ENCODE results near the gene DOCK6. TPM values are rescaled to one million over a fixed set of nuclear protein-coding genes. Genes with fewer than 3 reads are reported as not detected.

Gene DOCK6
- total RNA-seq, 2 donors from 2014 or later: 77.1 to 89.2 TPM

DNA sequence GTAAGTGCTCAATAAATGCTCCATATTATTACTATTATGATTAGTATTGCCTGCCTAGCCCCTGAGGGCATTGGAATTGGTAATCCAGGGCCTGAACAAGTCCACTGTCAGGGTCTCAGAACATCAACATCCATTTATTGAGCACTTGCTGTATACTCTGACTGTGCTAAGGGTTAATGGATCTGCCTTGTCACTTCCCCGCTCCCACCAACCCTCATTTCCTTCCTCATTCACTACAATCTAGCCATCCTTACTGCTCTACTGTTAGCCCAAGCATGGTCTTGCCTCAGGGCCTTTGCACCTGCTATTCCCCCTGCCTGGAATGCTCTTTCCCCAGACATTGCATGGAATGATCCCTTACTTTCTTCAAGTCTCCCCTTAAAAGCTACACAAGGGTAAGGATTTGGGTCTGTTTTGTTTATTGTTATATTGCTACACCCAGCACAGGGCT lies 35.6 kb downstream of the DOCK6 start:
- 74 to 96% methylated on average over 1 of the region's 1 CpG for WGBS, 2 donors
- H3K4me3 ChIP-seq: no peak overlapping the region
- no peaks in the 10 kb centered on the region for H3K4me1 ChIP-seq
- H3K27ac ChIP-seq: no peak overlapping the region
- ATAC-seq (no peak), DNase-seq (no peak)
- H3K9me3 ChIP-seq: no peaks in the 10 kb centered on the region
- no peak for TF ChIP-seq POLR2A (IDR thresholded peaks at IDR 0.05)
- TF ChIP-seq, protein P1, sequence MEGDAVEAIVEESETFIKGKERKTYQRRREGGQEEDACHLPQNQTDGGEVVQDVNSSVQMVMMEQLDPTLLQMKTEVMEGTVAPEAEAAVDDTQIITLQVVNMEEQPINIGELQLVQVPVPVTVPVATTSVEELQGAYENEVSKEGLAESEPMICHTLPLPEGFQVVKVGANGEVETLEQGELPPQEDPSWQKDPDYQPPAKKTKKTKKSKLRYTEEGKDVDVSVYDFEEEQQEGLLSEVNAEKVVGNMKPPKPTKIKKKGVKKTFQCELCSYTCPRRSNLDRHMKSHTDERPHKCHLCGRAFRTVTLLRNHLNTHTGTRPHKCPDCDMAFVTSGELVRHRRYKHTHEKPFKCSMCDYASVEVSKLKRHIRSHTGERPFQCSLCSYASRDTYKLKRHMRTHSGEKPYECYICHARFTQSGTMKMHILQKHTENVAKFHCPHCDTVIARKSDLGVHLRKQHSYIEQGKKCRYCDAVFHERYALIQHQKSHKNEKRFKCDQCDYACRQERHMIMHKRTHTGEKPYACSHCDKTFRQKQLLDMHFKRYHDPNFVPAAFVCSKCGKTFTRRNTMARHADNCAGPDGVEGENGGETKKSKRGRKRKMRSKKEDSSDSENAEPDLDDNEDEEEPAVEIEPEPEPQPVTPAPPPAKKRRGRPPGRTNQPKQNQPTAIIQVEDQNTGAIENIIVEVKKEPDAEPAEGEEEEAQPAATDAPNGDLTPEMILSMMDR (IDR thresholded peaks at IDR 0.05): no peak
- intact Hi-C loops (cut with DNase I): no loop called here
- peaks cover 0 to 4% of the 10 kb centered on the region in 2 donors for H3K36me3 ChIP-seq (replicated peaks in 1 of 2; ENCODE audit: insufficient read depth in 1 of 2, low read depth in 2 of 2)
- H3K27me3 ChIP-seq: no peaks in the 10 kb centered on the region

DNA sequence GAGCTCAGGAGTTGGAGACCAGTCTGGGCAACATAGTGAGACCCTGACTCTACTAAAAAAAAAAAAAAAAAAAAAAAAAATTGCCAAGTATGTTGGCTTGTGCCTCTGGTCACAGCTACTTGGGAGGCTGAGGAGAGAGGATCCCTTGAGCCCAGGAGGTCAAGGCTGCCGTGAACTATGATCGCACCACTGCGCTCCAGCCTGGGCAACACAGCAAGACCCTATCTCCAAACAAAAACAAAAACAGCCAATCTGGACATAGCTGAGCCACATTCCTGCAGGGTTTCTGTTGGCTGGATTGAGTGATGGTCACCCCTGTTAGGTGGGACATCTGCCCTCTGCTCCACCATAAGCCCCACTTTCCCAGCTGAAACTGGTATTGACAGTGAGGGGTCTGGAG lies 36.5 kb downstream of the DOCK6 start:
- Histone ChIP-seq H3K27ac (no peak overlapping the region), H3K4me1 (no peaks in the 10 kb centered on the region), H3K36me3 (replicated peaks in 1 of 2; ENCODE audit: insufficient read depth in 1 of 2, low read depth in 2 of 2) (peaks cover 0 to 7% of the 10 kb centered on the region in 2 donors), H3K9me3 (no peaks in the 10 kb centered on the region), H3K27me3 (no peaks in the 10 kb centered on the region), H3K4me3 (no peak overlapping the region)
- DNase-seq (no peak), ATAC-seq (no peak)
- TF ChIP-seq POLR2A (IDR thresholded peaks at IDR 0.05): no peak
- TF ChIP-seq, protein P1 (IDR thresholded peaks at IDR 0.05): no peak
- WGBS, 2 donors: 94 to 100% methylated on average over 3 of the region's 3 CpGs
- intact Hi-C loops (cut with DNase I): no loop called here

DNA sequence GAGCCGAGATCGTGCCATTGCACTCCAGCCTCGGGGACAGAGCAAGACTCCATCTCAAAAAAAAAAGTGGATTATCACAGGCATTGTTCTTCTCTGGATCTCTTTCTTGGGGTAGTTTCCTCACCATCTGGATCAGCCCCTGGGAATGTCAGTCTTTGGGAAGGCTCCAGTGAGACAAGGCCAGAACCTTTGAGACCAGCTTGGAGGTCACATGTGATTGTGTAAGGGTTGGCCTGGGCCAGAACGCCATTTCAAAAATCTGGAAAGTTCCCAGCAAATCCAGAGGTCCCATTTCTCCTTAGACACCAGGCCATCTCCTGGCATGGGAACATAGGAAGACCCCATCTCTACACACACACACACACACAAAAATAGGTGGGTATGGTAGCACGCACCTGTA lies 37.2 kb downstream of the DOCK6 start:
- H3K4me1 ChIP-seq: no peaks in the 10 kb centered on the region
- DNase-seq (no peak), ATAC-seq (no peak)
- H3K27ac ChIP-seq: no peak overlapping the region
- H3K9me3 ChIP-seq: no peaks in the 10 kb centered on the region
- peaks cover 0 to 7% of the 10 kb centered on the region in 2 donors for H3K36me3 ChIP-seq (replicated peaks in 1 of 2; ENCODE audit: insufficient read depth in 1 of 2, low read depth in 2 of 2)
- H3K4me3 ChIP-seq: no peak overlapping the region
- 92 to 99% methylated on average over 5 of the region's 5 CpGs for WGBS, 2 donors
- intact Hi-C loops (cut with DNase I): no loop called here
- H3K27me3 ChIP-seq: no peaks in the 10 kb centered on the region
- TF ChIP-seq POLR2A (IDR thresholded peaks at IDR 0.05): no peak
- TF ChIP-seq, protein P1 (IDR thresholded peaks at IDR 0.05): no peak

DNA sequence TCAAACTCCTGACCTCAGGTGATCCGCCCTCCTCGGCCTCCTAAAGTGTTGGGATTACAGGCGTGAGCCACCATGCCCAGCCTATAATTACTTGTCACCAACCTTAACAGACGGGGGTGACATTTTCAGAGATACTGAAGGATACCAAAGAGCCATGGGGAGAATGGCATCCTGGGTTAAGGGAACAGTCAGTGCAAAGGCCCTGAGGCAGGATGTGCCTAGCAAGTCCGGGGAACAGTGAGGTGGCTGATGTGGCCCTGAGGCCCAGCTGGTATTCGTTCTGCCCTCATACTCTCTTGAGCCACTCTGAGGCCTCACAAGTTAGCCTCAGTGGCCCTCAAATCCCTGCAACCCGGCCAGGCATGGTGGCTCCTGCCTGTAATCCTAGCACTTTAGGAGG lies 37.9 kb downstream of the DOCK6 start:
- WGBS, 2 donors: 95 to 100% methylated on average over 3 to 7 of the region's 7 CpGs
- ATAC-seq (no peak), DNase-seq (no peak)
- Histone ChIP-seq H3K36me3 (replicated peaks in 1 of 2; ENCODE audit: insufficient read depth in 1 of 2, low read depth in 2 of 2) (peaks cover 0 to 7% of the 10 kb centered on the region in 2 donors), H3K27ac (no peak overlapping the region), H3K9me3 (no peaks in the 10 kb centered on the region), H3K4me3 (no peak overlapping the region), H3K27me3 (no peaks in the 10 kb centered on the region), H3K4me1 (no peaks in the 10 kb centered on the region)
- intact Hi-C loops (cut with DNase I): no loop called here
- TF ChIP-seq, protein P1 (IDR thresholded peaks at IDR 0.05): no peak
- TF ChIP-seq POLR2A (IDR thresholded peaks at IDR 0.05): no peak

DNA sequence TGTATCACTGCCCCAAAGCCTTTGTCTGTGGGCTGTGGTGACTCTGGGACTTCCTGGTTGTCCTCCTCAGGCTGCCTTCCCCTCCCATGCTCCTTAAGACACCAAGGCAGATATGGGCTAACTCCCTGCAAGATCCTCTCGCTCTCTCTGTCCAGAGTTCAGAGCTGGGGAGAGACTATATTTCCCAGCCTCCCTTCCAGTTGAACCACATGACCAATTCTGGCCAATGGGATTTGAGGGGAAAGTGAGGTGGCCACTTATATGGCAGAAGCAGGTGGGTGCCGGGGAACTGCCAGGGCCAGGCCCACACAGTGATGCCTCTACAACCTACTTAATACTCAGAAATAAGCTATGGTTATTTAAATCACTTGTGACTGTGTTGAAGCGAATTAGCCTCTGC lies 39.1 kb downstream of the DOCK6 start:
- ATAC-seq: no peak
- no peak overlapping the region for H3K27ac ChIP-seq
- no peaks in the 10 kb centered on the region for H3K27me3 ChIP-seq
- no peaks in the 10 kb centered on the region for H3K9me3 ChIP-seq
- H3K36me3 ChIP-seq (replicated peaks in 1 of 2; ENCODE audit: insufficient read depth in 1 of 2, low read depth in 2 of 2): peaks cover 0 to 7% of the 10 kb centered on the region in 2 donors
- WGBS, 2 donors: 92 to 94% methylated on average over 3 of the region's 3 CpGs
- H3K4me3 ChIP-seq: no peak overlapping the region
- DNase-seq: no peak
- TF ChIP-seq, protein P1 (IDR thresholded peaks at IDR 0.05): no peak
- no peak for TF ChIP-seq POLR2A (IDR thresholded peaks at IDR 0.05)
- intact Hi-C loops (cut with DNase I): no loop called here
- no peaks in the 10 kb centered on the region for H3K4me1 ChIP-seq
